OCI-M1 (cell line): ENCODE data around the gene FGFRL1.

Experiments
- DNase-seq: peaks from one replicate; lab custom pipeline; 2025; lab: John Stamatoyannopoulos, UW

Gene FGFRL1, protein sequence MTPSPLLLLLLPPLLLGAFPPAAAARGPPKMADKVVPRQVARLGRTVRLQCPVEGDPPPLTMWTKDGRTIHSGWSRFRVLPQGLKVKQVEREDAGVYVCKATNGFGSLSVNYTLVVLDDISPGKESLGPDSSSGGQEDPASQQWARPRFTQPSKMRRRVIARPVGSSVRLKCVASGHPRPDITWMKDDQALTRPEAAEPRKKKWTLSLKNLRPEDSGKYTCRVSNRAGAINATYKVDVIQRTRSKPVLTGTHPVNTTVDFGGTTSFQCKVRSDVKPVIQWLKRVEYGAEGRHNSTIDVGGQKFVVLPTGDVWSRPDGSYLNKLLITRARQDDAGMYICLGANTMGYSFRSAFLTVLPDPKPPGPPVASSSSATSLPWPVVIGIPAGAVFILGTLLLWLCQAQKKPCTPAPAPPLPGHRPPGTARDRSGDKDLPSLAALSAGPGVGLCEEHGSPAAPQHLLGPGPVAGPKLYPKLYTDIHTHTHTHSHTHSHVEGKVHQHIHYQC

GRCh38 chr4:1011022-1011665 is at the start of gene FGFRL1:
TSS of gene FGFRL1 (plus strand) at chr4:1011626. CDS start at chr4:1012486, 860 bp downstream.
- DNase-seq, result peak; percentile 88

- DNase-seq, result no peak
These were observed 48.9 kb upstream of the FGFRL1 start for GRCh38 chr4:962231-963208.

- DNase-seq, result no peak
These were observed 47.9 kb upstream of the FGFRL1 start for GRCh38 chr4:963276-964225.

DNA sequence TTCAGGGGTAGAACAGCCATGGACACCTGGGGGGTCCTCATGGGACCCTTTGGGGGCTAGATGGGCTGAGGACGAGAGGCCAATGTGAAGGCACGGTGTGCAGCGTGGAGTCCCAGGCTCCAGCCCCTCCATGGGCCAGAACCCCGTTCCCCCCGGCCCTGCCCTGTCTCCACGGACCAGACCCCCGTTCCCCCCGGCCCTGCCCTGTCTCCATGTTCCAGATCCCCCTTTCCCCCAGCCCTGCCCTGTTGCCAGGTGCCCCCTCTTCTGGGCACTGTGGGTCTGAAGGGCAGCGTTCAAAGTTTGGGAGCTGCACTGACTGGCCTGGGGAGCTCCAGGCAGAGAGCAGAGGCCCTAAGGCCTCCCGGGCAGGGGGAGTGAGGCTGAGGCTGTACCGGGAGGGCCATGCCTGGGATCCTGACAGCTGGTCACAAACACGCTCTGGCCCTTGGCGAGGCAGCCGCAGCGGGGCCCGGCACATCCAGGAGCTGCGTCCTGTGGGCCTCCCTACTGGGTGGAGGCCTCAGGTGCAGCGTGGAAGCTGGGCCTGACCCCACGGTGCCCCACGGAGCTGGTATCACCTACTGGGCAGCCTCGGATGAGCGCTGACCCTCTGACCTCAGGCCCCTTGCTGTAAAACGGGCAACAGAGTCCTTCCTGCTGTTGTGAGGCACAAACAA is 46.9 kb upstream of the FGFRL1 start:
- no peak for DNase-seq

DNA sequence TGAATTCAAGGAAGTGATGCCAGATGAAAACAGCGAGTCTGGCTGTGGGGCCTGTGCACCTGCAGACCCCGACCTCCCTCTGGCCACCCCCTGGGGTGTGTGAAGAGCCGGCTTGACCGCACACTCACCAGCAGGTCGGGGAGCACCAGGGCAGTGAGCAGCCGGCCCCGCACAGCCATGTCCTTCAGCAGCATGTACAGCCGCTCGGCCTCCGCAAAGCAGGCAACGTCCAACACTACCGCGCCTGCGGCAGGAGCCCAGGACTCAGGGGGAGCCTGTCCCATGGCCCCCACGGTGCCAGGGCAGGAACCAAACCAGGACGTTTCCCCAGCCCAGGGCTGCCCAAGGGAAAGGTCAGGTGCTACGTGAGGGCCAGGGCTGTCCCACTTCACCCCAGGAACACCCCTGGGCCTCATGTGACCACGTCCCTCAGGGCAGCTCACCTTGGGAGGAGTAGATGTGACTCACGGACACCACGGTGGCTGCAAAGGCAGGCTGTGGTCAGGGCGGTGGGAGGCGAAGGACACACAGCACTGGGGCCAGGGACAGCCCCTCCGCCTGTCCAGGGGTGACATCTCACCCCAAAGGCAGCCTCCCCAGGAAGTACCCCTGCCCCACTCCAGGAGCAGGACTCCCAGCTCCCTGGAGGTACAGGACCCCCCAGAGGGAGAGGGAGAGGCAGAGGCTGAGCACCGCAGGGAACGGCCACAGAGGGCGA is 46.2 kb upstream of the FGFRL1 start:
- no peak for DNase-seq

DNA sequence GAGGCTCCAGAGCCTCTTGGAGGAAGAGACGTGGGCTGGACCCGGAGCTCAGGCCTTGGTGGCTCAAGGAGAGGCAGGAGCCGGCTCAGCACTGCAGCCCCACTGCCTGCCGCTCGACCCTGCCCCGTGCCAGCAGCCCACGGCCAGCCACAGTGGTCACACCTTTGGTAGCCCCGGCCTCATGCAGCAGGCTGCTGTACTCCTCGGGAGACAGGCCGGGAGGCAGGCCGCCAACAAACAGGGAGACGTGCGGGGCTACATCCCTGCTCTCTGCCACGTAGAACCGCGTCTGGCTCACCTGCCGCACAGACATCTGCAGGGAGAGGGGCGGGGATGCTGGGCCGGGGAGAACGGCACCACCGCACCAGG is 45.7 kb upstream of the FGFRL1 start:
- DNase-seq, result no peak

- DNase-seq, result no peak
These were observed 44.9 kb upstream of the FGFRL1 start for GRCh38 chr4:966266-967112.

GRCh38 chr4:967113-968104 is 44.0 kb upstream of the FGFRL1 start:
- DNase-seq, result no peak

DNA sequence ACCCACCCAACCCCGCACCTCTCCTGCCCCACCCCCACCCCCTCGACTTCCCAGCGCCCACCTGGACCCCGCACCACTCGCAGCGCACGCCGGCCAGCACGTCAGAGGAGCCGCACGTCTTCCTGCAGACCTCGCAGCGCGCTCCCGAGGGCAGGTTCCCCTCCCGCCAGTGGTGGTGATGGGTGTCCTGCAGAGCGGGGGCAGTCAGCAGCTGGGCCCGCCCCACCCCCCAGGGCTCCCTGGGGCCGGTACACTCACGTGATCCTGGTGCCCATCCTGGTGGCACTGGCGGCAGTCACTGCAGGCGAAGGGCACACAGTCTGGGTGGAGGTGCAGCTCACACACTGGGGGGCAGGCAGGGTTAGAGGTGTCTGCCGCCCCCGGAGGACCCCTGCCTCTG is 43.2 kb upstream of the FGFRL1 start:
- DNase-seq, result no peak

- DNase-seq, result no peak
These were observed 42.6 kb upstream of the FGFRL1 start for GRCh38 chr4:968621-969394.

DNA sequence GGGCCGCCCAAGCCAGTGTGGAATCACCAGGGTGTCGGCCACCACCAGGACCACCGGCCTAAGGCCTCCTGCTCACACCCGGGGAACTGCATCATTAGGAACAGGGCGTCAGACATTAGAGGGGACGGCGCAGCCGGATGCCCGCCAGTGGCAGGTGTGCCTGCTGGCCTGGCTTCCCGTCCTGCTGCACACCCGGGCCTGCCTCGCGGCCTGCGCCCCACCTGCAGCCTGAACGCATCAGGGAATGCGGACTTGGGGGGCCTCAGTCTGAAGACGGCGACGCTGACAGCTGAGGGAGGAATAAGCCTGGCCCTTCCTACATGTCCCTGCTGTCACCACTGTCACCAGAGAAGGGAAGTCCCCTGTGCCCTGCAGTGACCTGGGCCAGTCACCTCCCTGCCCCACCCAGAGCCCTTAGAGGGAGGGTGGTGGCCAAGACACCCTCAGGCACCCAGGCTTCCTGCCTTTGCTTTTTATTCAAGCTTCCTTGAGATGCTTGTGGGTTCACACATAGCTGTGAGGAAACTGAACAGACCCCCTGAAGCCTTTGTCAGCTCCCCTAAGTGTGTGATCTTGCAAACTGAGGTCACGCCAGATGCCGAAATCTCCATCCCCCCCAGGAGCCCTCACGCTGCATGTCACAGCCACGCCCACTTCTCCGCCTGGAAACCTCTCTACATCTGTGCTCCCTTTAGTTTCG is 41.2 kb upstream of the FGFRL1 start:
- no peak for DNase-seq

DNA sequence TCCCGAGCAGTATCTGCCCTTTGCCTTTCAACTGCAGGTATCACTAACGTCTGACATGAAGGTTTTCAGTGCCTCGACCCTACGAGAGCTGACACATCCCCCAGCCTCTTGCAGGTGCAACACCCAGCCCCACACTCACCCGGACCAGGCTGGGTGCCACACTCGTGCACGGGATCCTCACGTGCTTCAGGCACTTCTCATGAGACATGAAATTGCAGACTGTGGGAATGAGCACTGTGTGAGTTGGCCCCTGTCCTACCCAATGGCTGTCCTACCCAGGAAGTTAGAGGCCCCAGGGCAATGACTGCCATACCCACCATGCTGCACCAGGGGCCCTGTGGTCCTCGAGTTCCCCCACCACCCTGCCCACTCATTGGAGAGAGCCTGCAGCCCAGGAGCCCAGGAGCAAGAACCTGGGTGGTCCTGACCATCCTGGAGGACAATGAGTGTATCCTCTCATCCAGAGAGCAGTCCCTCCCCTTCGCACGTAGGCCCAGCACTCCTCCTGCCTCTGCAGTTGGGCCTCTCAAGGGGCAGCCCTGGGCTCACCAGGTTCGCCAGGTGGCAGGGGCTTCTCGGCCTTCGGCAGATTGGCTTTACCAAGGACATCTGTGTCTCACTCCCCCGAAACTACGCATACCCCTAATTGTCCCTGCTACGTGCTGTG is 40.4 kb upstream of the FGFRL1 start:
- DNase-seq, result no peak

DNA sequence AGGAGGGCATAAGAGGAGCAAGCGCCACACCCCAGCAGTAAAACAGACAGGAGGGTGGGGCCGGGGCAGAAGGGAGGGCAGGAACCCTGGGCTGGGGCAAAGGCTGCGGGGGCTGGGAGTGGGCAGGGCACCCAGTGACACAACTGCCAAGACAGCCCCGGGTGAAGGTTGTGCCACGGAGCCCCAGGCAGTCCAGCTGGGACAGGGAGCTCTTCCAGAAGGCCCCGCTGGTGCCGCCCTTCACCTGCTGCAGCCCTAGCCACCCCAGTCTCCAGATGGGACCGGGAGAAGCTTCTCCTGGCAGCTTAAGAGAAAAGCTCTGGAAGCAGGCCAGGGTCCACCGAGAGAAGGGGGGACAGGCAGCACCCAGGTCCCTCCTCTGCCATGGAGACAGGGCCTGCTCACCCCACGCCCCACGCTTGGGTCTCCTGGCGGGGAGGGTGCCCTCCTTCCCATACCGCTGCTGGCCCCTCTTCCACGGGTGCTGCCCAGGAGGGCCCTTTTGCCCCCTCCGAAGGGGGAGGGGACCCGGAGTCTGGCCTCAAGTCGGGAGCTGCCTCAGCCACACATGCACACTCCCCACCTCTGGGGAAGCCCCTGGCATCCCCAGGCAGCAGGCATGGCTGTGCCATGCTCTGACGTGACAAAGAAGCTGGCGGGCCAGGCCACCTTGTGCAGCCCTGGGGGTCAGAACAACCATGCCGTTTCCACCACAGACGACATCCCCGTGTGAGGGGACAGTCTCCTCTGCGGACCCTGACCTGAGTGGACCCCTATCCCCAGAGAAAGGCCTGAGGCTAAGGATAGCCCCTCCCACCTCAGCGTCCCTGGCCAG is 39.5 kb upstream of the FGFRL1 start:
- no peak for DNase-seq

- DNase-seq, result peak; percentile 17
These were observed 38.6 kb upstream of the FGFRL1 start for GRCh38 chr4:972651-973424.
